Parietal lobe (tissue), 1 donor: ENCODE results near the gene SNX33. TPM values are rescaled to one million over a fixed set of nuclear protein-coding genes. Genes with fewer than 3 reads are reported as not detected.

ENCODE experiments used
- total RNA-seq: library from RNA; depleted of rRNA; stranded (reverse); fragments of >200 nt; gene quantifications from one replicate; pipeline ENCODE4 v1.2.3, GENCODE V29; 2014

The SNX33 gene
- total RNA-seq, result 3.4 TPM

GRCh38 chr15:75647370-75648155 is at the start of gene SNX33:
TSS of gene SNX33 (plus strand) at chr15:75647912. CDS start at chr15:75649103, 1,191 bp downstream.

GRCh38 chr15:75625542-75626347 is 22.0 kb upstream of the SNX33 start, which contains the start of gene SNUPN:
TSS of gene SNUPN (minus strand) at chr15:75625725. CDS start at chr15:75621051, 4,674 bp downstream.

GRCh38 chr15:75639709-75640482 is 7.8 kb upstream of the SNX33 start, which contains the start of gene IMP3:
TSS of gene IMP3 (minus strand) at chr15:75640224. CDS start at chr15:75640168, 56 bp downstream.

Other genes starting within 250 kb of the SNX33 start
- gene SIN3A, start 196.2 kb upstream of the SNX33 start, total RNA-seq, result 58.5 TPM
- 32.2 TPM for gene PTPN9, start 68.6 kb upstream of the SNX33 start, total RNA-seq
- 25.0 TPM for gene SNUPN, start 22.2 kb upstream of the SNX33 start, total RNA-seq
- gene IMP3, start 7.7 kb upstream of the SNX33 start, total RNA-seq, result 32.9 TPM
- gene CSPG4, start 64.9 kb downstream of the SNX33 start, total RNA-seq, result 6.6 TPM
- gene UBE2Q2, start 195.5 kb downstream of the SNX33 start, total RNA-seq, result 63.9 TPM